A673 (cell line): ENCODE measurements around the gene ARHGAP26.

Source experiments
- CTCF ChIP-seq: fragments of 300-800, 200-600 bp; sonication (generic); conservative IDR thresholded peaks from 2 replicates; pipeline ENCODE4 v1.5.1; 2017; ENCODE audit warnings: low read depth, mild to moderate bottlenecking, antibody characterized with exemption, low read length, moderate library complexity, mixed read lengths
- EZH2 ChIP-seq: fragments of 200-600 bp; sonication (generic); IDR thresholded peaks from 2 replicates; pipeline ENCODE4 v1.6.1; 2017; ENCODE audit warnings: borderline replicate concordance, low read depth, mild to moderate bottlenecking, mixed read lengths, antibody characterized with exemption, low read length; ENCODE audit not compliant: poor library complexity, severe bottlenecking

DNA sequence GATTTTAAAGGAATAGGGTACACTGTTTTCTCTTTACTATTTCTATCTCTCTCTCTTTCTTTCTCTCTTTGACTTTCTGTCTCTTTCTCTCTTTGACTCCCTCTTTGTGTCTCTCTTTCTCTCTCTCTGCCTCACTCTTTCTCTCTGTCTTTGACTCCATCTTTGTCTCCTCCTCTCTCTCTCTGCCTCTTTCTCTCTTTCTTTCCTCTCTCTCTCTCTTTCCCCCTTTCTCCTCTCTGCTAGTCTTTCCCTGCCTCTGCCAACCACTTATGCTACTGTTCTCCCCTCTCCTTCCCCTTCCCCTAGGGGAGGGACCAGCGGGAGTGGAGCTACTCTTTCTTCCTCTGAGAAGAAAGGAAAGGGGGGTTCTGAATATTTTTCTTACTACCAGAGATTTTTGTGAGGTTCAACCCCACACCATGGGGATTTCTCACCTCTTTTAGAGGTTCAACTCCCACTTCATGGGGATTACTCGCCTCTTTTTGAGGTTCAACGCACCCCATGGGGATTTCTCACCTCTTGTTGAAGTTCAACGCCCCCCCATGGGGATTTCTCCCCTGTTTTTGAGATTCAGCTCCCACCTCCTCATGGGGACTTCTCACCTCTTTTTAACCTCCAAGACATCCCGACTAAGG is 323.4 kb downstream of the ARHGAP26 start:
- no peak for TF ChIP-seq CTCF
- no peak for TF ChIP-seq EZH2
